ENCODE measurements around the gene PRKAR1B. TPM values are rescaled to one million over a fixed set of nuclear protein-coding genes. Genes with fewer than 3 reads are reported as not detected.

The PRKAR1B gene
- total RNA-seq, 1 donor from 2014 or later = 14.7 TPM

GRCh38 chr7:531777-532176, 195.3 kb downstream of the PRKAR1B start:
- no peak overlapping the region for H3K4me3 ChIP-seq (ENCODE audit: insufficient read depth, low read depth, low read length)
- Mint-ChIP-seq H3K4me3 (ENCODE audit: unreplicated experiment) (no peak overlapping the region), H3K27ac (ENCODE audit: unreplicated experiment) (no peak overlapping the region), H3K4me1 (ENCODE audit: low read depth, unreplicated experiment) (no peaks in the 10 kb centered on the region), H3K36me3 (ENCODE audit: low read depth, unreplicated experiment) (no peaks in the 10 kb centered on the region), H3K9me3 (ENCODE audit: unreplicated experiment) (peaks cover 7% of the 10 kb centered on the region), H3K27me3 (ENCODE audit: low read depth, unreplicated experiment) (peaks cover 25% of the 10 kb centered on the region)
- no peaks in the 10 kb centered on the region for H3K79me2 ChIP-seq (ENCODE audit: insufficient read depth, low read length)
- TF ChIP-seq CTCF (IDR thresholded peaks at IDR 0.05; ENCODE audit: insufficient read depth, low read depth, low read length) = no peak
- no peak for TF ChIP-seq EZH2 (IDR thresholded peaks at IDR 0.05; ENCODE audit: insufficient read depth, low read length)
- H3K9me3 ChIP-seq (ENCODE audit: insufficient read depth, low read depth, low read length) = no peaks in the 10 kb centered on the region
- H3K4me2 ChIP-seq (ENCODE audit: low read length) = no peak overlapping the region
- no peaks in the 10 kb centered on the region for H3K27me3 ChIP-seq (ENCODE audit: insufficient read depth, low read length)
- no peak overlapping the region for H3K27ac ChIP-seq (ENCODE audit: low read depth, low read length)
- H4K20me1 ChIP-seq (ENCODE audit: insufficient read depth, low read length) = no peaks in the 10 kb centered on the region
- DNase-seq (ENCODE audit: low read depth) = no peak
- no peak overlapping the region for H2AFZ ChIP-seq (ENCODE audit: low read depth, low read length)
- no peaks in the 10 kb centered on the region for H3K36me3 ChIP-seq (ENCODE audit: insufficient read depth, low read length)
- no peak overlapping the region for H3K9ac ChIP-seq (ENCODE audit: low read length)
- FAIRE-seq = no peak
- no peaks in the 10 kb centered on the region for H3K4me1 ChIP-seq (ENCODE audit: insufficient read depth, low read length)

DNA sequence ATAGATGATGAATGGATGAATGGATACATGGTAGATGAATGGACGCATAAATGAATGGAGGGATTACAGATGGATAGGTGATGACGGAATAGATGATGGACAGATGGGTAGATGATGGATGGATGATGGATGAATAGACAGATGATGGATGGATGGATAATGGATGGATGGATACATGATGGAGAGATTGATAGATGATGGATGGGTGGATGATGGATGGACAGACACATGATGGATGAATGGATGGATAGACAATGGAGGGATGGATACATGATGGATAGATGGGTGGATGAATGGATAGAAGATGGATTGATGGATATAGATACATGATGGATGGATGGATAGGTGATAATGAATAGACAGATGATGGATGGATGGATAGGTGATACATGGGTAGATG, 198.6 kb downstream of the PRKAR1B start:
- DNase-seq (ENCODE audit: low read depth) = no peak
- TF ChIP-seq EZH2 (IDR thresholded peaks at IDR 0.05; ENCODE audit: insufficient read depth, low read length) (no peak), CTCF (IDR thresholded peaks at IDR 0.05; ENCODE audit: insufficient read depth, low read depth, low read length) (no peak)
- Histone ChIP-seq H3K79me2 (ENCODE audit: insufficient read depth, low read length) (no peaks in the 10 kb centered on the region), H3K4me1 (ENCODE audit: insufficient read depth, low read length) (no peaks in the 10 kb centered on the region), H3K4me3 (ENCODE audit: insufficient read depth, low read depth, low read length) (no peak overlapping the region), H3K36me3 (ENCODE audit: insufficient read depth, low read length) (no peaks in the 10 kb centered on the region), H3K9me3 (ENCODE audit: insufficient read depth, low read depth, low read length) (no peaks in the 10 kb centered on the region), H3K9ac (ENCODE audit: low read length) (no peak overlapping the region), H3K27me3 (ENCODE audit: insufficient read depth, low read length) (peaks cover 2% of the 10 kb centered on the region), H3K27ac (ENCODE audit: low read depth, low read length) (no peak overlapping the region), H4K20me1 (ENCODE audit: insufficient read depth, low read length) (no peaks in the 10 kb centered on the region), H2AFZ (ENCODE audit: low read depth, low read length) (no peak overlapping the region), H3K4me2 (ENCODE audit: low read length) (no peak overlapping the region)
- Mint-ChIP-seq H3K36me3 (ENCODE audit: low read depth, unreplicated experiment) (no peaks in the 10 kb centered on the region), H3K4me1 (ENCODE audit: low read depth, unreplicated experiment) (no peaks in the 10 kb centered on the region), H3K27me3 (ENCODE audit: low read depth, unreplicated experiment) (peaks cover 26% of the 10 kb centered on the region), H3K4me3 (ENCODE audit: unreplicated experiment) (no peak overlapping the region), H3K27ac (ENCODE audit: unreplicated experiment) (no peak overlapping the region), H3K9me3 (ENCODE audit: unreplicated experiment) (peaks cover 6% of the 10 kb centered on the region)
- no peak for FAIRE-seq

DNA sequence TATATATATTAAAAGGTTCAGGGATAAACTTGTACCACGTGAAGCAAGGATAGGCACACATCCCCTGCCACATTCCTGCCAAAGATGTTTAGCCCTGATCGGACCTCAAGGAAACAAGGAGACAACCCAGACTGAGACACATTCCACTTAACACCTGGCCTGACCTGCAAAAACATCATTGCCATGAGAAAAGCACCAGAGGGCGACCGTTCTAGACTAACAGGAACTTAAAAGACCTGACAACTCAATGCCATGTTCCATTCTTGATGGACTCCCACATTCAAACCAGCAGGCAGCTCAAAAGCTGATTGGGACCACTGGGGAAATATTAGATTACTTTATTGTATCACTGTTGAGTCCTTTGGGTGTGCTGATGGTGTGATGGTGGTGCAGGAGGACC, 199.4 kb downstream of the PRKAR1B start:
- H3K27ac ChIP-seq (ENCODE audit: low read depth, low read length) = no peak overlapping the region
- H3K36me3 ChIP-seq (ENCODE audit: insufficient read depth, low read length) = no peaks in the 10 kb centered on the region
- Mint-ChIP-seq H3K9me3 (ENCODE audit: unreplicated experiment) (peaks cover 6% of the 10 kb centered on the region), H3K27ac (ENCODE audit: unreplicated experiment) (no peak overlapping the region), H3K27me3 (ENCODE audit: low read depth, unreplicated experiment) (peaks cover 22% of the 10 kb centered on the region), H3K4me1 (ENCODE audit: low read depth, unreplicated experiment) (no peaks in the 10 kb centered on the region), H3K4me3 (ENCODE audit: unreplicated experiment) (no peak overlapping the region), H3K36me3 (ENCODE audit: low read depth, unreplicated experiment) (no peaks in the 10 kb centered on the region)
- H4K20me1 ChIP-seq (ENCODE audit: insufficient read depth, low read length) = no peaks in the 10 kb centered on the region
- no peak overlapping the region for H3K4me3 ChIP-seq (ENCODE audit: insufficient read depth, low read depth, low read length)
- H2AFZ ChIP-seq (ENCODE audit: low read depth, low read length) = no peak overlapping the region
- H3K4me2 ChIP-seq (ENCODE audit: low read length) = no peak overlapping the region
- H3K9ac ChIP-seq (ENCODE audit: low read length) = no peak overlapping the region
- H3K9me3 ChIP-seq (ENCODE audit: insufficient read depth, low read depth, low read length) = no peaks in the 10 kb centered on the region
- no peaks in the 10 kb centered on the region for H3K4me1 ChIP-seq (ENCODE audit: insufficient read depth, low read length)
- FAIRE-seq (no peak), DNase-seq (ENCODE audit: low read depth) (no peak)
- TF ChIP-seq CTCF (IDR thresholded peaks at IDR 0.05; ENCODE audit: insufficient read depth, low read depth, low read length) = no peak
- TF ChIP-seq EZH2 (IDR thresholded peaks at IDR 0.05; ENCODE audit: insufficient read depth, low read length) = no peak
- H3K27me3 ChIP-seq (ENCODE audit: insufficient read depth, low read length) = peaks cover 8% of the 10 kb centered on the region
- H3K79me2 ChIP-seq (ENCODE audit: insufficient read depth, low read length) = no peaks in the 10 kb centered on the region

Measured in astrocyte (in vitro differentiated cells and primary cell).